AG09319 (cell line): ENCODE results near the gene STARD4.

Source experiments
- DNase-seq: peaks from one replicate; pipeline ENCODE4 v3.0.0-alpha.2; 2010; ENCODE audit warnings: low read depth; ENCODE audit errors: extremely low read depth
- CTCF ChIP-seq: IDR thresholded peaks from 2 replicates; pipeline ENCODE4 v1.5.1; 2011; ENCODE audit warnings: low read depth, mild to moderate bottlenecking, inconsistent platforms, low read length, moderate library complexity

STARD4 gene

GRCh38 chr5:111511174-111511830 lies 1.0 kb downstream of the STARD4 start:
- no peak for TF ChIP-seq CTCF
- DNase-seq, result no peak

GRCh38 chr5:111509119-111509518 lies 3.2 kb downstream of the STARD4 start:
- no peak for DNase-seq

GRCh38 chr5:111507276-111507675 lies 5.1 kb downstream of the STARD4 start:
- no peak for TF ChIP-seq CTCF
- DNase-seq, result no peak

More at GRCh38 chr5:111509119-111509518, 3.2 kb downstream of the STARD4 start:
- TF ChIP-seq CTCF, result no peak

- DNase-seq, result no peak
- no peak for TF ChIP-seq CTCF
These were observed 7.2 kb downstream of the STARD4 start for GRCh38 chr5:111505096-111505495.

- no peak for DNase-seq
- no peak for TF ChIP-seq CTCF
These were observed 9.4 kb downstream of the STARD4 start for GRCh38 chr5:111502956-111503355.

- no peak for TF ChIP-seq CTCF
- DNase-seq, result no peak
These were observed 14.0 kb downstream of the STARD4 start for GRCh38 chr5:111498346-111498745.

GRCh38 chr5:111495159-111495558 lies 17.2 kb downstream of the STARD4 start:
- no peak for TF ChIP-seq CTCF
- DNase-seq, result no peak
